Measurements from ENCODE around the gene NPRL2. TPM values are rescaled to one million over a fixed set of nuclear protein-coding genes. Genes with fewer than 3 reads are reported as not detected.
A peak's percentile ranks its signal among the peaks of the same experiment; 100 is the strongest.

Gene NPRL2
- total RNA-seq, 1 donor from 2014 or later = 31.6 TPM

GRCh38 chr3:50334339-50335075 lies 16.1 kb downstream of the NPRL2 start:
- TF ChIP-seq, protein P1, sequence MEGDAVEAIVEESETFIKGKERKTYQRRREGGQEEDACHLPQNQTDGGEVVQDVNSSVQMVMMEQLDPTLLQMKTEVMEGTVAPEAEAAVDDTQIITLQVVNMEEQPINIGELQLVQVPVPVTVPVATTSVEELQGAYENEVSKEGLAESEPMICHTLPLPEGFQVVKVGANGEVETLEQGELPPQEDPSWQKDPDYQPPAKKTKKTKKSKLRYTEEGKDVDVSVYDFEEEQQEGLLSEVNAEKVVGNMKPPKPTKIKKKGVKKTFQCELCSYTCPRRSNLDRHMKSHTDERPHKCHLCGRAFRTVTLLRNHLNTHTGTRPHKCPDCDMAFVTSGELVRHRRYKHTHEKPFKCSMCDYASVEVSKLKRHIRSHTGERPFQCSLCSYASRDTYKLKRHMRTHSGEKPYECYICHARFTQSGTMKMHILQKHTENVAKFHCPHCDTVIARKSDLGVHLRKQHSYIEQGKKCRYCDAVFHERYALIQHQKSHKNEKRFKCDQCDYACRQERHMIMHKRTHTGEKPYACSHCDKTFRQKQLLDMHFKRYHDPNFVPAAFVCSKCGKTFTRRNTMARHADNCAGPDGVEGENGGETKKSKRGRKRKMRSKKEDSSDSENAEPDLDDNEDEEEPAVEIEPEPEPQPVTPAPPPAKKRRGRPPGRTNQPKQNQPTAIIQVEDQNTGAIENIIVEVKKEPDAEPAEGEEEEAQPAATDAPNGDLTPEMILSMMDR (IDR thresholded peaks at IDR 0.05; ENCODE audit: unreplicated experiment) = no peak
- no peak for DNase-seq (ENCODE audit: low spot score, unreplicated experiment)
- Mint-ChIP-seq H3K36me3 (ENCODE audit: insufficient read depth) (peaks cover 2% of the 10 kb centered on the region), H3K27ac (no peak overlapping the region), H3K9me3 (ENCODE audit: low read depth) (no peaks in the 10 kb centered on the region), H3K4me1 (ENCODE audit: low read depth) (peaks cover 15% of the 10 kb centered on the region), H3K27me3 (peaks cover 10% of the 10 kb centered on the region), H3K4me3 (ENCODE audit: low read depth) (peak overlapping the region; percentile 26)

GRCh38 chr3:50333744-50334328 lies 16.7 kb downstream of the NPRL2 start:
- Mint-ChIP-seq H3K9me3 (ENCODE audit: low read depth) (no peaks in the 10 kb centered on the region), H3K4me1 (ENCODE audit: low read depth) (peaks cover 15% of the 10 kb centered on the region), H3K4me3 (ENCODE audit: low read depth) (no peak overlapping the region), H3K36me3 (ENCODE audit: insufficient read depth) (peaks cover 2% of the 10 kb centered on the region), H3K27ac (no peak overlapping the region), H3K27me3 (peaks cover 4% of the 10 kb centered on the region)
- TF ChIP-seq, protein P1 (IDR thresholded peaks at IDR 0.05; ENCODE audit: unreplicated experiment) = no peak
- no peak for DNase-seq (ENCODE audit: low spot score, unreplicated experiment)

- no peaks in the 10 kb centered on the region for H3K27me3 Mint-ChIP-seq
- H3K4me1 Mint-ChIP-seq (ENCODE audit: low read depth) = peaks cover 17% of the 10 kb centered on the region
- H3K4me3 Mint-ChIP-seq (ENCODE audit: low read depth) = no peak overlapping the region
- H3K36me3 Mint-ChIP-seq (ENCODE audit: insufficient read depth) = peaks cover 2% of the 10 kb centered on the region
- no peak for DNase-seq (ENCODE audit: low spot score, unreplicated experiment)
- no peak overlapping the region for H3K27ac Mint-ChIP-seq
- H3K9me3 Mint-ChIP-seq (ENCODE audit: low read depth) = no peaks in the 10 kb centered on the region
- TF ChIP-seq, protein P1 (IDR thresholded peaks at IDR 0.05; ENCODE audit: unreplicated experiment) = no peak
Observed at GRCh38 chr3:50331364-50331907, 19.1 kb downstream of the NPRL2 start.

- Mint-ChIP-seq H3K36me3 (ENCODE audit: insufficient read depth) (peaks cover 4% of the 10 kb centered on the region), H3K4me3 (ENCODE audit: low read depth) (no peak overlapping the region), H3K9me3 (ENCODE audit: low read depth) (no peaks in the 10 kb centered on the region), H3K4me1 (ENCODE audit: low read depth) (peaks cover 10% of the 10 kb centered on the region), H3K27me3 (no peaks in the 10 kb centered on the region), H3K27ac (no peak overlapping the region)
- no peak for DNase-seq (ENCODE audit: low spot score, unreplicated experiment)
- TF ChIP-seq, protein P1 (IDR thresholded peaks at IDR 0.05; ENCODE audit: unreplicated experiment) = no peak
Observed at GRCh38 chr3:50330330-50330729, 20.2 kb downstream of the NPRL2 start.

DNA sequence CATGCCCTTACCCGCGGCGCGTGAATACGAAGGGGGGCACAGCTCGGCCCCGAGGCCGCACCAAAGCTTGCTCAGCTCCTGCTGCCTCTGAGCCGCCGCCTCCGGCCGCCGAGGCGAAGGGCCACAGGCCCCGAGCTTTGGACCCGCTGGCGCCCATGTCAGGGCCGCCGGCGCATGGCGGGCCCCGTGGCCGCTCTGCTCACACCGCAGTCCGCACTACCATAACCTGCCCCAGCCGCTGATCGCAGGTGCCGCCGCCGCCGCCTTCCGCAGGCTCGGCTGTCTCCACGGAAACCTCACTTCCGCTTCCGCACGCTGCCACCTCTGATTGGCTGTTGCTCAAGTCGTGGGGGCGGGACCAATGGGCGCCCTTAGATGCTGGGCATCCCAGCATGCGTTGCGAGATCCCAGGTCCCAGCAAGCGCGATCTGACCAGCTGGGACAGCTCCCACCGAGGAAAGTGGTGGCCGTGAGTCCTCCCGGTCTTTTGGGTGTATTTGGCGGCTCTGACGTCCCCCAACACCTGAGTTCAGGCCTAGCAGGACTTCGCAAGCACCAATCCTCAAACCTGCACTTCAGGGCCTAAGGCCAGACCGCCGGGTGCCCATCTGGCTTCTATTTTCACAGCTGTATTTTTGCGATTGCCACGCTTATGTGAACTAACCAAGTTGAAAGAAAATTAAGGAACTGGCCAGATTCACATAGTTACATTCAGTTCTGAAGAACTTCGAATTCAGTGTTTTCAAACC lies 22.5 kb downstream of the NPRL2 start, which contains the start of gene TUSC2:
Gene TUSC2 (minus strand): TSS at position 281 of the 749 bp plus-strand sequence. CDS start 124 bp downstream, at position 157.
- Mint-ChIP-seq H3K9me3 (ENCODE audit: low read depth) (no peaks in the 10 kb centered on the region), H3K36me3 (ENCODE audit: insufficient read depth) (peaks cover 7% of the 10 kb centered on the region), H3K4me1 (ENCODE audit: low read depth) (peaks cover 16% of the 10 kb centered on the region), H3K4me3 (ENCODE audit: low read depth) (peak within 1 kb of the TSS; percentile 85), H3K27ac (peak within 1 kb of the TSS; percentile 96), H3K27me3 (no peaks in the 10 kb centered on the region)
- TF ChIP-seq, protein P1 (IDR thresholded peaks at IDR 0.05; ENCODE audit: unreplicated experiment) = no peak
- peak; percentile 91 for DNase-seq (ENCODE audit: low spot score, unreplicated experiment)
